Endothelial cell of umbilical vein (primary cell): ENCODE measurements around the gene CYTH1. TPM values are rescaled to one million over a fixed set of nuclear protein-coding genes. Genes with fewer than 3 reads are reported as not detected.

Experiments
- BruUV-seq: library from RNA; stranded (reverse); fragments of 400-500 nt; replicated peaks from 2 replicates; lab custom pipeline; 2021; lab: Mats Ljungman, UMichigan
- CTCF ChIA-PET: fragments of 300-600, 350-600 bp; sonication (Branson Sonifier 250); formaldehyde crosslinking; loops from one replicate; lab custom pipeline; 2021; ENCODE audit warnings: antibody characterized with exemption, inconsistent platforms; lab: Charles Lee
- POLR2A ChIA-PET: fragments of 300-600, 350-600 bp; sonication (Branson Sonifier 250); formaldehyde crosslinking; loops from one replicate; lab custom pipeline; 2021; ENCODE audit warnings: antibody characterized with exemption, inconsistent platforms; lab: Charles Lee
- DNase-seq: peaks from one replicate; pipeline ENCODE4 v3.0.0-alpha.2; 2011; ENCODE audit warnings: low read depth, low spot score
- FAIRE-seq: peaks from 2 replicates; lab custom pipeline; 2011; peaks lifted over from hg19 to GRCh38; lab: Jason Lieb, UNC
- H2AFZ ChIP-seq: 2 replicates; pipeline ENCODE4 v1.6.0; 2012; ENCODE audit warnings: low read depth, low read length, control low read depth, inconsistent platforms
- H3K27ac ChIP-seq: 2 replicates; pipeline ENCODE4 v1.5.1; 2011; ENCODE audit warnings: low read depth, mild to moderate bottlenecking, control low read depth, low read length, moderate library complexity; ENCODE audit not compliant: insufficient read depth
- H3K27me3 ChIP-seq, 2 experiments: 2 replicates each; pipeline versions ENCODE4 v1.6.0 to v1.6.1; 2011; ENCODE audit warnings: low read length in 2 of 2, mixed read lengths in 1 of 2; ENCODE audit not compliant: control insufficient read depth in 2 of 2, insufficient read depth in 2 of 2
- H3K36me3 ChIP-seq, 2 experiments: 2 replicates in 1 of 2; 3 replicates in 1 of 2; pipeline ENCODE4 v1.5.1; 2011; ENCODE audit warnings: low read length in 2 of 2, mild to moderate bottlenecking in 1 of 2, moderate library complexity in 1 of 2; ENCODE audit not compliant: control insufficient read depth in 2 of 2, insufficient read depth in 2 of 2; ENCODE audit errors: extremely low read depth in 1 of 2
- H3K4me1 ChIP-seq: 3 replicates; pipeline ENCODE4 v1.5.1; 2011; ENCODE audit warnings: mild to moderate bottlenecking, low read length; ENCODE audit not compliant: control insufficient read depth, insufficient read depth; ENCODE audit errors: extremely low read depth
- H3K4me2 ChIP-seq: 2 replicates; pipeline ENCODE4 v1.6.1; 2011; ENCODE audit warnings: low read length, control low read depth, mixed read lengths; ENCODE audit not compliant: insufficient read depth
- H3K4me3 ChIP-seq, 3 experiments: fragments of 200-600 bp in 1 of 3; sonication (generic), shearing (Covaris generic) in 1 of 3; replicated peaks in 1 of 3; 2 replicates each; pipeline ENCODE4 v1.5.1; 2011 to 2016; ENCODE audit warnings: control low read depth in 3 of 3, low read length in 3 of 3, mild to moderate bottlenecking in 2 of 3, inconsistent platforms in 1 of 3, low read depth in 1 of 3, moderate library complexity in 1 of 3; ENCODE audit not compliant: insufficient read depth in 1 of 3
- H3K79me2 ChIP-seq: 2 replicates; pipeline ENCODE4 v1.6.0; 2012; ENCODE audit warnings: low read length, inconsistent platforms; ENCODE audit not compliant: control insufficient read depth, insufficient read depth
- H3K9ac ChIP-seq: replicated peaks from 2 replicates; pipeline ENCODE3; 2011; ENCODE audit warnings: low read length, control low read depth; ENCODE audit not compliant: insufficient read depth; ENCODE audit errors: extremely low read depth
- H3K9me1 ChIP-seq: replicated peaks from 3 replicates; pipeline ENCODE4 v1.6.0; 2011; ENCODE audit warnings: mild to moderate bottlenecking, low read length; ENCODE audit not compliant: control insufficient read depth, insufficient read depth; ENCODE audit errors: extremely low read depth
- H3K9me3 ChIP-seq: replicated peaks from 2 replicates; pipeline ENCODE4 v1.5.1; 2012; ENCODE audit warnings: low read length, inconsistent platforms; ENCODE audit not compliant: control insufficient read depth, insufficient read depth
- H4K20me1 ChIP-seq: replicated peaks from 2 replicates; pipeline ENCODE3; 2011; ENCODE audit warnings: mild to moderate bottlenecking, low read length; ENCODE audit not compliant: control insufficient read depth, insufficient read depth; ENCODE audit errors: extremely low read depth
- EZH2 ChIP-seq: IDR thresholded peaks from 2 replicates; pipeline ENCODE4 v1.6.1; 2012; ENCODE audit warnings: borderline replicate concordance, low read depth, mild to moderate bottlenecking, moderate library complexity, low read length, inconsistent platforms; ENCODE audit not compliant: severe bottlenecking
- FOS ChIP-seq: IDR thresholded peaks from 2 replicates; pipeline ENCODE4 v1.6.1; 2011; ENCODE audit warnings: mild to moderate bottlenecking, low read length, moderate library complexity, borderline replicate concordance; ENCODE audit not compliant: insufficient read depth
- GATA2 ChIP-seq: IDR thresholded peaks from 2 replicates; pipeline ENCODE4 v1.7.0; 2011; ENCODE audit warnings: low read depth, mild to moderate bottlenecking, moderate library complexity, mixed read lengths, low read length; ENCODE audit not compliant: insufficient read length, insufficient read depth
- JUN ChIP-seq: IDR thresholded peaks from 2 replicates; pipeline ENCODE4 v1.6.1; 2011; ENCODE audit warnings: borderline replicate concordance, low read depth; ENCODE audit not compliant: insufficient read length, insufficient read depth
- MYC ChIP-seq: IDR thresholded peaks from one replicate; pipeline ENCODE4 v1.6.1; 2011; ENCODE audit warnings: mild to moderate bottlenecking, low read depth, low read length
- POLR2A ChIP-seq: IDR thresholded peaks from 2 replicates; pipeline ENCODE4 v1.6.1; 2012; ENCODE audit warnings: low read depth, mild to moderate bottlenecking, control low read depth, low read length
- POLR2AphosphoS5 ChIP-seq: IDR thresholded peaks from 2 replicates; pipeline ENCODE4 v1.6.1; 2012; ENCODE audit warnings: low read depth, mild to moderate bottlenecking, control low read depth, low read length, moderate library complexity; ENCODE audit not compliant: insufficient read depth
- dilution Hi-C: fragments of 300-500 bp; cut with MboI; formaldehyde crosslinking; loops from one replicate; pipeline ENCODE4 v1.15.0; 2019; ENCODE audit warnings: low sequenced_read_pairs; ENCODE audit not compliant: extremely low pct_ligation_motif_present
- intact Hi-C: fragments of 100-400 bp; cut with micrococcal nuclease; formaldehyde crosslinking; loops from one replicate; pipeline ENCODE4 v1.10.0; 2022
- polyA plus RNA-seq, 4 experiments: library from polyadenylated mRNA; depleted of rRNA in 3 of 4; stranded (reverse) in 3 of 4; unstranded in 1 of 4; fragments of >200 nt; gene quantifications; 2 replicates each; pipeline versions ENCODE4 v1.2.1 to v1.2.3, GENCODE V29; 2011 to 2012; ENCODE audit warnings: missing spikeins in 1 of 4
- total RNA-seq: library from RNA; stranded (reverse); gene quantifications from 2 replicates; pipeline ENCODE4 v1.2.3, GENCODE V29; 2021
- TF ChIP-seq, protein P1 (sequence below): IDR thresholded peaks from 2 replicates; pipeline ENCODE4 v1.6.1; 2011; ENCODE audit not compliant: insufficient read depth, insufficient read length
- TF ChIP-seq, protein P2 (sequence below), 2 donors: IDR thresholded peaks; 1 replicate in 1 of 2; 2 replicates in 1 of 2; pipeline ENCODE4 v1.5.1; 2011; ENCODE audit warnings: low read length in 2 of 2, mild to moderate bottlenecking in 2 of 2, moderate library complexity in 2 of 2, control low read depth in 1 of 2, inconsistent platforms in 1 of 2, low read depth in 1 of 2; ENCODE audit not compliant: insufficient read depth in 1 of 2; ENCODE audit errors: extremely low read depth in 1 of 2

Gene CYTH1
- total and polyA plus RNA-seq, 2 donors (not counting 3 experiments of a cell fraction or from before 2014, with no cell fraction given), result 35.9 to 49.9 TPM

- no TSS peak for BruUV-seq
- no peak for DNase-seq
- no peak overlapping the region for H3K27ac ChIP-seq
- CTCF ChIA-PET, result interaction anchor here (1.2 to 2.3 kb wide), 2 partner anchors 10 to 19 kb away, joined by 4 to 5 read pairs; no protein-coding TSS in a partner anchor
- POLR2A ChIA-PET, result no interaction called here
- dilution Hi-C loops (no loop called here), intact Hi-C loops (no loop called here)
- H3K9me3 ChIP-seq, result no peaks in the 10 kb centered on the region
- no peaks in the 10 kb centered on the region for H3K9me1 ChIP-seq
- H3K4me3 ChIP-seq, result no peak overlapping the region
- no peaks in the 10 kb centered on the region for H3K27me3 ChIP-seq
- H3K4me1 ChIP-seq, result no peaks in the 10 kb centered on the region
- no peak overlapping the region for H2AFZ ChIP-seq
- H3K4me2 ChIP-seq, result no peak overlapping the region
- no peak overlapping the region for H3K9ac ChIP-seq
- peaks cover 6% of the 10 kb centered on the region for H4K20me1 ChIP-seq
- H3K79me2 ChIP-seq, result peaks cover 26% of the 10 kb centered on the region
- no peak for FAIRE-seq
- TF ChIP-seq POLR2AphosphoS5 (no peak), JUN (no peak), MYC (no peak), FOS (no peak), EZH2 (no peak), POLR2A (no peak), GATA2 (no peak)
- TF ChIP-seq, protein P1, sequence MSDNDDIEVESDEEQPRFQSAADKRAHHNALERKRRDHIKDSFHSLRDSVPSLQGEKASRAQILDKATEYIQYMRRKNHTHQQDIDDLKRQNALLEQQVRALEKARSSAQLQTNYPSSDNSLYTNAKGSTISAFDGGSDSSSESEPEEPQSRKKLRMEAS, result no peak
- TF ChIP-seq, protein P2, sequence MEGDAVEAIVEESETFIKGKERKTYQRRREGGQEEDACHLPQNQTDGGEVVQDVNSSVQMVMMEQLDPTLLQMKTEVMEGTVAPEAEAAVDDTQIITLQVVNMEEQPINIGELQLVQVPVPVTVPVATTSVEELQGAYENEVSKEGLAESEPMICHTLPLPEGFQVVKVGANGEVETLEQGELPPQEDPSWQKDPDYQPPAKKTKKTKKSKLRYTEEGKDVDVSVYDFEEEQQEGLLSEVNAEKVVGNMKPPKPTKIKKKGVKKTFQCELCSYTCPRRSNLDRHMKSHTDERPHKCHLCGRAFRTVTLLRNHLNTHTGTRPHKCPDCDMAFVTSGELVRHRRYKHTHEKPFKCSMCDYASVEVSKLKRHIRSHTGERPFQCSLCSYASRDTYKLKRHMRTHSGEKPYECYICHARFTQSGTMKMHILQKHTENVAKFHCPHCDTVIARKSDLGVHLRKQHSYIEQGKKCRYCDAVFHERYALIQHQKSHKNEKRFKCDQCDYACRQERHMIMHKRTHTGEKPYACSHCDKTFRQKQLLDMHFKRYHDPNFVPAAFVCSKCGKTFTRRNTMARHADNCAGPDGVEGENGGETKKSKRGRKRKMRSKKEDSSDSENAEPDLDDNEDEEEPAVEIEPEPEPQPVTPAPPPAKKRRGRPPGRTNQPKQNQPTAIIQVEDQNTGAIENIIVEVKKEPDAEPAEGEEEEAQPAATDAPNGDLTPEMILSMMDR (IDR thresholded peaks at IDR 0.05; ENCODE audit: extremely low read depth in 1 of 2, insufficient read depth in 1 of 2, low read depth in 1 of 2, low read length in 2 of 2), result no peak
- no peaks in the 10 kb centered on the region for H3K36me3 ChIP-seq
Observed at GRCh38 chr17:78727057-78727456, 55.0 kb downstream of the CYTH1 start.
